ENCODE results near the gene ZGPAT. TPM values are rescaled to one million over a fixed set of nuclear protein-coding genes. Genes with fewer than 3 reads are reported as not detected.

The ZGPAT gene
- total and polyA plus RNA-seq, 2 of the 8 experiments (the other 6 are each of a cell fraction or from before 2014, with no cell fraction given) = 14.5 to 21.4 TPM

DNA sequence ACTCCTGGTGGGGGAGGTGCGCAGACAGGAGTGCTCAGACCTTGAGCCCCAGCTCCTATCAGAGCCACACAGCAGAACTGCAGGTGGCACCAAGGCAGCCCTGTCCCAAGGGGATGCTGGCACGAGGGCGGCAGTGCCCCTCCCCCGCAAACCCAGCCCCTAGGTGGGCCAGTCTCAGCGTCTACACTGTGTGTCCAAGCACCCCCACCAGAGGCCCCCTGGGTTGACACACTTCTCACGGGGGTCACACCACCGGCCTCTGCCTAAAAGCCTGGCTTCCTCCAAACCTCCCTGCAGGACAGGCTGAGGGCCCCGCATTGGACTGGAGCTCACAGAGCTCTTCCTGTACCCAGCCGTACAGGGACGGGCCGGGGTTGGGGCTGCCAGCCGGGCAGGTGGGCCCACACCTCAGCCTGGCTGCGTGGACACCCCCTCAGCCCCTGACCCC, 39.8 kb downstream of the ZGPAT start:
- Histone ChIP-seq H2BK120ac (replicated peaks; ENCODE audit: low read depth, low read length) (no peak overlapping the region), H3K4me3 (ENCODE audit: extremely low read depth in 1 of 4, insufficient read depth in 2 of 4, low read depth in 3 of 4, low read length in 4 of 4) (no peak overlapping the region), H3K4me2 (ENCODE audit: insufficient read depth in 1 of 2, low read depth in 2 of 2, low read length in 2 of 2) (no peak overlapping the region), H4K91ac (replicated peaks; ENCODE audit: insufficient read length, low read length) (no peak overlapping the region), H3K9ac (replicated peaks in 1 of 4; ENCODE audit: extremely low read depth in 1 of 4, low read depth in 3 of 4, low read length in 3 of 4) (no peak overlapping the region), H3K79me1 (ENCODE audit: low read depth, low read length) (no peaks in the 10 kb centered on the region; the same call in 1 of the 2 replicates), H3K9me3 (ENCODE audit: insufficient read depth in 2 of 2, low read depth in 1 of 2, low read length in 1 of 2) (no peaks in the 10 kb centered on the region), H2BK5ac (ENCODE audit: low read depth, low read length) (peak overlapping the region; percentile 71; the same call in 1 of the 2 replicates), H4K5ac (ENCODE audit: insufficient read length, low read depth, low read length) (no peak overlapping the region), H2AK5ac (ENCODE audit: low read depth, low read length) (no peak overlapping the region), H2BK15ac (ENCODE audit: low read length) (no peak overlapping the region), H3K36me3 (ENCODE audit: control insufficient read depth in 2 of 4, insufficient read depth in 4 of 4, low read length in 3 of 4) (peaks cover 0 to 9% (median 3%) of the 10 kb centered on the region in 4 experiments; a peak in 4 of 8 replicates), H3K14ac (ENCODE audit: insufficient read length) (no peak overlapping the region), H4K8ac (ENCODE audit: extremely low read depth, insufficient read depth, low read length) (no peak overlapping the region; the same call in none of the 2 replicates), H2BK20ac (ENCODE audit: low read length) (no peak overlapping the region), H3K4ac (replicated peaks; ENCODE audit: insufficient read length, low read depth, low read length) (no peak overlapping the region), H2BK12ac (ENCODE audit: low read depth, low read length) (no peak overlapping the region), H3K23ac (ENCODE audit: insufficient read length) (no peak overlapping the region), H3K27ac (ENCODE audit: low read depth, low read length) (no peak overlapping the region), H4K20me1 (replicated peaks in 1 of 2; ENCODE audit: control insufficient read depth in 1 of 2, insufficient read depth in 2 of 2, low read length in 2 of 2) (peaks cover 0 to 3% of the 10 kb centered on the region in 2 experiments), H3K18ac (ENCODE audit: extremely low read depth, low read length) (no peak overlapping the region), H3K4me1 (replicated peaks in 1 of 4; ENCODE audit: control insufficient read depth in 3 of 4, insufficient read depth in 4 of 4, low read length in 3 of 4) (peaks cover 0 to 14% (median 4%) of the 10 kb centered on the region in 4 experiments; a peak in 6 of 7 replicates), H2AFZ (ENCODE audit: low read length) (no peak overlapping the region), H3K56ac (replicated peaks; ENCODE audit: insufficient read length, low read depth, low read length) (no peak overlapping the region), H3K23me2 (ENCODE audit: low read depth, low read length) (no peaks in the 10 kb centered on the region), H3K27me3 (replicated peaks in 1 of 4; ENCODE audit: control insufficient read depth in 3 of 4, extremely low read depth in 1 of 4, insufficient read depth in 3 of 4, low read length in 3 of 4) (no peaks in the 10 kb centered on the region), H3K79me2 (ENCODE audit: control insufficient read depth in 1 of 2, insufficient read depth in 2 of 2, low read length in 2 of 2) (no peaks in the 10 kb centered on the region)
- ChIA-PET CTCF (ENCODE audit: partially characterized antibody) (no interaction called here), POLR2A (ENCODE audit: partially characterized antibody) (interaction anchor here (0.6 to 1.8 kb wide), 3 partner anchors 9 to 49 kb away, joined by 3 to 6 read pairs (median 3); no protein-coding TSS in a partner anchor)
- TF ChIP-seq EZH2 (IDR thresholded peaks at IDR 0.05; ENCODE audit: low read depth, low read length, severe bottlenecking) (no peak), SUZ12 (IDR thresholded peaks at IDR 0.05; ENCODE audit: low read length) (no peak), POU5F1 (IDR thresholded peaks at IDR 0.05; ENCODE audit: low read depth, low read length) (no peak), SRF (IDR thresholded peaks at IDR 0.05; ENCODE audit: low read depth, low read length) (no peak), CBX5 (IDR thresholded peaks at IDR 0.05; ENCODE audit: low read depth, low read length) (no peak), CHD1 (IDR thresholded peaks at IDR 0.05; ENCODE audit: low read depth, low read length) (no peak), SP2 (IDR thresholded peaks at IDR 0.05; ENCODE audit: low read length) (no peak), CREB1 (IDR thresholded peaks at IDR 0.05) (no peak), GABPA (IDR thresholded peaks at IDR 0.05; ENCODE audit: borderline replicate concordance, insufficient read depth, low read length) (no peak), KDM1A (IDR thresholded peaks at IDR 0.05; ENCODE audit: borderline replicate concordance, low read length) (no peak), PHF8 (conservative IDR thresholded peaks at IDR 0.05; ENCODE audit: low read depth, low read length) (no peak)
- FAIRE-seq (no peak), DNase-seq (ENCODE audit: low read depth in 1 of 2, low spot score in 2 of 2) (no peak)
- 96% methylated on average over 10 of the region's 13 CpGs; no CpG with 5 or more reads in 1 of the 2 experiments for WGBS, 2 experiments (ENCODE audit: extremely low coverage in 1 of 2, insufficient coverage in 1 of 2, insufficient read length in 1 of 2, insufficient replicate concordance in 2 of 2, low coverage in 1 of 2, low lambda C conversion rate in 2 of 2, missing lambda C conversion rate in 1 of 2)

Measured in H1 (cell line).